ENCODE results near the gene BEAN1. TPM values are rescaled to one million over a fixed set of nuclear protein-coding genes. Genes with fewer than 3 reads are reported as not detected.

BEAN1 gene
- total RNA-seq, 1 experiment from 2014 or later, result 0.61 TPM

GRCh38 chr16:66467611-66468010 is 40.5 kb downstream of the BEAN1 start:
- H3K27me3 ChIP-seq (ENCODE audit: insufficient read depth, low read length), result peaks cover 17% of the 10 kb centered on the region; the same call in 1 of the 2 replicates
- H3K9ac ChIP-seq (ENCODE audit: low read length), result no peak overlapping the region
- H3K36me3 ChIP-seq (ENCODE audit: control insufficient read depth in 1 of 2, insufficient read depth in 2 of 2, low read length in 2 of 2), result no peaks in the 10 kb centered on the region
- H3K9me2 ChIP-seq (ENCODE audit: insufficient read depth), result no peaks in the 10 kb centered on the region
- ATAC-seq (no peak), DNase-seq (ENCODE audit: low read depth, low spot score) (no peak)
- ChIA-PET POLR2A (no interaction called here), CTCF (no interaction called here), RAD21 (ENCODE audit: low non-redundant PET in 1 of 2, low total read pairs in 2 of 2, uncharacterized antibody in 2 of 2, unreplicated experiment in 2 of 2) (no interaction called here)
- no peak overlapping the region for H2AFZ ChIP-seq (ENCODE audit: low read depth, low read length, poor library complexity, severe bottlenecking)
- no peaks in the 10 kb centered on the region for H4K20me1 ChIP-seq (ENCODE audit: insufficient read depth)
- intact Hi-C loops (cut with micrococcal nuclease), result no loop called here
- no peak overlapping the region for H3K27ac ChIP-seq (ENCODE audit: low read depth, low read length)
- H3K4me3 ChIP-seq (replicated peaks in 1 of 2; ENCODE audit: low read depth in 1 of 2, low read length in 2 of 2), result no peak overlapping the region
- no peaks in the 10 kb centered on the region for H3K4me1 ChIP-seq (ENCODE audit: control insufficient read depth in 1 of 2, insufficient read depth in 2 of 2, low read length in 2 of 2)
- BruUV-seq (replicated peaks), result no TSS peak
- H3K9me3 ChIP-seq (ENCODE audit: control insufficient read depth in 1 of 2, insufficient read depth in 1 of 2, low read depth in 1 of 2, low read length in 2 of 2), result no peaks in the 10 kb centered on the region
- H3K4me2 ChIP-seq (ENCODE audit: low read length), result no peak overlapping the region
- no peak for TF ChIP-seq MAX (IDR thresholded peaks at IDR 0.05)
- no peaks in the 10 kb centered on the region for H3K79me2 ChIP-seq (ENCODE audit: insufficient read depth, low read length)

GRCh38 chr16:66468321-66468965 is 41.3 kb downstream of the BEAN1 start:
- Histone ChIP-seq H3K36me3 (ENCODE audit: control insufficient read depth in 1 of 2, insufficient read depth in 2 of 2, low read length in 2 of 2) (no peaks in the 10 kb centered on the region), H3K4me3 (replicated peaks in 1 of 2; ENCODE audit: low read depth in 1 of 2, low read length in 2 of 2) (no peak overlapping the region), H2AFZ (ENCODE audit: low read depth, low read length, poor library complexity, severe bottlenecking) (no peak overlapping the region), H3K4me2 (ENCODE audit: low read length) (no peak overlapping the region), H3K27me3 (ENCODE audit: insufficient read depth, low read length) (peaks cover 13% of the 10 kb centered on the region; the same call in 1 of the 2 replicates), H3K27ac (ENCODE audit: low read depth, low read length) (no peak overlapping the region), H3K9ac (ENCODE audit: low read length) (no peak overlapping the region), H3K9me3 (ENCODE audit: control insufficient read depth in 1 of 2, insufficient read depth in 1 of 2, low read depth in 1 of 2, low read length in 2 of 2) (no peaks in the 10 kb centered on the region), H3K9me2 (ENCODE audit: insufficient read depth) (no peaks in the 10 kb centered on the region), H4K20me1 (ENCODE audit: insufficient read depth) (no peaks in the 10 kb centered on the region), H3K4me1 (ENCODE audit: control insufficient read depth in 1 of 2, insufficient read depth in 2 of 2, low read length in 2 of 2) (no peaks in the 10 kb centered on the region), H3K79me2 (ENCODE audit: insufficient read depth, low read length) (no peaks in the 10 kb centered on the region)
- ChIA-PET RAD21 (ENCODE audit: low non-redundant PET in 1 of 2, low total read pairs in 2 of 2, uncharacterized antibody in 2 of 2, unreplicated experiment in 2 of 2) (interaction anchor here in 1 of 2 experiments (0.7 kb wide), 1 partner anchor 400 kb away, joined by 4 read pairs; no protein-coding TSS in a partner anchor), POLR2A (no interaction called here), CTCF (interaction anchor here (1.3 kb wide), 1 partner anchor 61 kb away, joined by 4 read pairs; no protein-coding TSS in a partner anchor)
- BruUV-seq (replicated peaks), result no TSS peak
- intact Hi-C loops (cut with micrococcal nuclease), result no loop called here
- ATAC-seq (no peak), DNase-seq (ENCODE audit: low read depth, low spot score) (no peak)
- TF ChIP-seq YY1 (IDR thresholded peaks at IDR 0.05; ENCODE audit: extremely low read depth, insufficient replicate concordance, low read depth, low read length) (no peak), CEBPB (IDR thresholded peaks at IDR 0.05; ENCODE audit: low read depth) (no peak), POLR2A (IDR thresholded peaks at IDR 0.05; ENCODE audit: borderline replicate concordance, extremely low read depth, insufficient read depth, insufficient read length) (no peak), EZH2phosphoT487 (IDR thresholded peaks at IDR 0.05; ENCODE audit: borderline replicate concordance) (no peak), REST (IDR thresholded peaks at IDR 0.05; ENCODE audit: low read depth) (no peak), ATF3 (IDR thresholded peaks at IDR 0.05) (no peak), TCF7L2 (IDR thresholded peaks at IDR 0.05; ENCODE audit: borderline replicate concordance, extremely low read depth, insufficient read depth, insufficient read length) (no peak), EZH2 (IDR thresholded peaks at IDR 0.05) (no peak), JUND (IDR thresholded peaks at IDR 0.05) (no peak), ELF1 (IDR thresholded peaks at IDR 0.05; ENCODE audit: borderline replicate concordance, low read depth) (no peak), SP1 (IDR thresholded peaks at IDR 0.05; ENCODE audit: low read depth) (no peak)

All from HCT116 (cell line).